Measurements from ENCODE around the gene CNKSR3. TPM values are rescaled to one million over a fixed set of nuclear protein-coding genes. Genes with fewer than 3 reads are reported as not detected.

The CNKSR3 gene
- total and polyA plus RNA-seq, 2 donors from 2014 or later: 13.8 to 63.1 TPM

- H3K4me1 ChIP-seq (ENCODE audit: control insufficient read depth in 2 of 3, insufficient read depth in 2 of 3, low read depth in 1 of 3, low read length in 3 of 3): peaks cover 8 to 24% (median 11%) of the 10 kb centered on the region in 3 donors
- H3K9ac ChIP-seq (ENCODE audit: low read length in 3 of 3): no peak overlapping the region
- H3K36me3 ChIP-seq (ENCODE audit: control insufficient read depth in 2 of 3, insufficient read depth in 3 of 3, low read length in 3 of 3): peaks cover 8 to 50% (median 12%) of the 10 kb centered on the region in 3 donors
- intact Hi-C loops (cut with DNase I): no loop called here
- H3K4me3 ChIP-seq (ENCODE audit: low read length in 3 of 3): no peak overlapping the region
- no peaks in the 10 kb centered on the region for H3K9me3 ChIP-seq (ENCODE audit: control insufficient read depth in 2 of 3, insufficient read depth in 1 of 3, low read length in 3 of 3)
- TF ChIP-seq CTCF (IDR thresholded peaks at IDR 0.05; ENCODE audit: borderline replicate concordance, extremely low read depth, insufficient read depth): no peak
- FAIRE-seq (no peak), DNase-seq (no peak)
- H3K27ac ChIP-seq (ENCODE audit: low read depth in 2 of 2, low read length in 2 of 2): no peak overlapping the region
- no peaks in the 10 kb centered on the region for H3K27me3 ChIP-seq (ENCODE audit: control insufficient read depth, insufficient read depth, low read length)
Measured at GRCh38 chr6:154414021-154414813, 96.3 kb downstream of the CNKSR3 start.

DNA sequence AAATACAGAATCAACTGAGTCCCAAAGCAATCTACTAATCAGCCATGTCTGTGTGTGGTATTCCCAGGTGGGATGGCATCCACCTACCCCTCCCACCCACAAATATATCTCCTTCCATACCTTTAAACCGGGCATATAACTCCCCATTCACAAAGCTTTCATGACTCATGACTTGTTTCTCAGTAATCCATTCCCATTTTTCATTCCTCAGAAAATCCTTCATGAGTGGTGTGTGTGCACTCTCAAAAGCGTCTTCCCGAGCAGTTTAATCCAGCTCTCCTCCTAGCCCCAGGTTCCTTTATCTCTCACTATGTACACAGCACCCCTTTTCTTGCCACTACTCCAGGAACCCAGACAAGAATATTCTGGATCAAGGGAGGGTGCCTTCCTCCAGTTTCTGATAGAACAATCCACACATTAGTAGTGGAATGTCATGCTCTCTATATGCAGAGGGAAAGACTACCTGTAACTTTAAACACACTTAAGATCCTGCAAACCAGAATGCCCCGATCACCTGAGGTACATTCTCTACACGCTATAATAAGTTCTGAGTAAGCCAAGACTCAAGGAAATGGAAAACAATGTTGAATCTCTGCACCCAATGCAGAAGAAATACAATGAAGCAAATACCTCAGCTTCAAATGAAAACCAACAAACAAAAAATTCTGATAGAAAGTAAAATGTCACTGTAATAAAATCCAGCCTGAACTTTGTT, 98.2 kb downstream of the CNKSR3 start:
- H3K36me3 ChIP-seq (ENCODE audit: control insufficient read depth in 2 of 3, insufficient read depth in 3 of 3, low read length in 3 of 3): peaks cover 11 to 46% (median 13%) of the 10 kb centered on the region in 3 donors
- no peak for TF ChIP-seq CTCF (IDR thresholded peaks at IDR 0.05; ENCODE audit: borderline replicate concordance, extremely low read depth, insufficient read depth)
- no peaks in the 10 kb centered on the region for H3K27me3 ChIP-seq (ENCODE audit: control insufficient read depth, insufficient read depth, low read length)
- H3K9ac ChIP-seq (ENCODE audit: low read length in 3 of 3): no peak overlapping the region
- no peak overlapping the region for H3K4me3 ChIP-seq (ENCODE audit: low read length in 3 of 3)
- peaks cover 8 to 24% (median 11%) of the 10 kb centered on the region in 3 donors for H3K4me1 ChIP-seq (ENCODE audit: control insufficient read depth in 2 of 3, insufficient read depth in 2 of 3, low read depth in 1 of 3, low read length in 3 of 3)
- peak overlapping the region; percentile 10 to 43 for H3K27ac ChIP-seq (ENCODE audit: low read depth in 2 of 2, low read length in 2 of 2)
- DNase-seq (no peak), FAIRE-seq (no peak)
- intact Hi-C loops (cut with DNase I): no loop called here
- H3K9me3 ChIP-seq (ENCODE audit: control insufficient read depth in 2 of 3, insufficient read depth in 1 of 3, low read length in 3 of 3): no peaks in the 10 kb centered on the region

DNA sequence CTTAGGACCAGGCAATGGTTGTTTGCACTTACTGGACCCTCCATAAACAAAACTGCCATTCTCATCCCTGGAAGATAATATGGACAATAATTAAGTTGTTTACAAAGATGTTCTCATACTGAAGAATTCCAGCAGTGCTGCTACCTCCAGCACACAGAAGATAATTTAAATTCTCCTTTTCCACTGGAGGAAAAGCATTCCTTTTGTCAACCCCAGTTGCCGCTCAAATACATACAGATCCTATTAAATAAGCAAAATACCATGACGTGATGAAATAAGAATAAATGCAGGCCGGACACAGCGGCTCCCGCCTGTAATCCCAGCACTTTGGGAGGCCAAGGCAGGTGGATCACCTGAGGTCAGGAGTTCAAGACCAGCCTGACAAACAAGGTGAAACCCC, 99.4 kb downstream of the CNKSR3 start:
- Histone ChIP-seq H3K9ac (ENCODE audit: low read length in 3 of 3) (peak overlapping the region in 1 of 3 donors; percentile 7), H3K27me3 (ENCODE audit: control insufficient read depth, insufficient read depth, low read length) (no peaks in the 10 kb centered on the region), H3K4me3 (ENCODE audit: low read length in 3 of 3) (no peak overlapping the region), H3K27ac (ENCODE audit: low read depth in 2 of 2, low read length in 2 of 2) (peak overlapping the region; percentile 47 to 82), H3K36me3 (ENCODE audit: control insufficient read depth in 2 of 3, insufficient read depth in 3 of 3, low read length in 3 of 3) (peaks cover 11 to 47% (median 12%) of the 10 kb centered on the region in 3 donors), H3K9me3 (ENCODE audit: control insufficient read depth in 2 of 3, insufficient read depth in 1 of 3, low read length in 3 of 3) (no peaks in the 10 kb centered on the region), H3K4me1 (ENCODE audit: control insufficient read depth in 2 of 3, insufficient read depth in 2 of 3, low read depth in 1 of 3, low read length in 3 of 3) (peaks cover 8 to 24% (median 11%) of the 10 kb centered on the region in 3 donors)
- no peak for TF ChIP-seq CTCF (IDR thresholded peaks at IDR 0.05; ENCODE audit: borderline replicate concordance, extremely low read depth, insufficient read depth)
- FAIRE-seq (no peak), DNase-seq (no peak)
- intact Hi-C loops (cut with DNase I): no loop called here

Data from kidney (tissue), 14 donors.